Sigmoid colon (tissue), 7 donors: ENCODE results near the gene ITPR1. TPM values are rescaled to one million over a fixed set of nuclear protein-coding genes. Genes with fewer than 3 reads are reported as not detected.

Source experiments
- DNase-seq: peaks from one replicate; pipeline ENCODE4 v3.0.0-alpha.2; 2019
- H3K27ac ChIP-seq, 4 donors: fragments of 200-600 bp; sonication (generic); one replicate each; pipeline ENCODE4 v1.5.1; 2016 to 2019; ENCODE audit warnings: mild to moderate bottlenecking in 1 of 4
- H3K27me3 ChIP-seq, 3 donors: fragments of 200-600 bp; sonication (generic); one replicate each; pipeline ENCODE4 v1.5.1; 2019; ENCODE audit warnings: mild to moderate bottlenecking in 1 of 3
- H3K36me3 ChIP-seq, 4 donors: fragments of 200-600 bp; sonication (generic); one replicate each; pipeline ENCODE4 v1.5.1; 2016 to 2019
- H3K4me1 ChIP-seq, 4 donors: fragments of 200-600 bp; sonication (generic); one replicate each; pipeline ENCODE4 v1.5.1; 2017 to 2019
- H3K4me3 ChIP-seq, 4 donors: fragments of 200-600 bp; sonication (generic); one replicate each; pipeline ENCODE4 v1.5.1; 2017 to 2019; ENCODE audit warnings: mild to moderate bottlenecking in 2 of 4, moderate library complexity in 1 of 4
- H3K9me3 ChIP-seq, 4 donors: fragments of 200-600 bp in 3 of 4; sonication (generic) in 3 of 4; one replicate each; pipeline versions ENCODE4 v1.5.1 to v1.6.1; 2013 to 2019
- CTCF ChIP-seq, 4 experiments: fragments of 450-650 bp in 3 of 4; fragments of 200-600 bp in 1 of 4; IDR thresholded peaks; one replicate each; pipeline ENCODE4 v1.5.1; 2016 to 2019; ENCODE audit warnings: antibody characterized with exemption in 4 of 4, mild to moderate bottlenecking in 3 of 4, moderate library complexity in 2 of 4
- EP300 ChIP-seq, 4 donors: sonication (generic); formaldehyde crosslinking; IDR thresholded peaks; one replicate each; pipeline ENCODE4 v1.6.1; 2017; ENCODE audit warnings: antibody characterized with exemption in 4 of 4
- POLR2A ChIP-seq, 2 donors: fragments of 450-650 bp; IDR thresholded peaks; one replicate each; pipeline ENCODE4 v1.6.1; 2016; ENCODE audit warnings: antibody characterized with exemption in 2 of 2, mild to moderate bottlenecking in 2 of 2, moderate library complexity in 2 of 2
- POLR2AphosphoS5 ChIP-seq, 4 donors: sonication (generic); formaldehyde crosslinking; IDR thresholded peaks; one replicate each; pipeline ENCODE4 v1.6.1; 2017; ENCODE audit warnings: antibody characterized with exemption in 4 of 4
- WGBS, 2 donors: extraction: QIAGEN DNeasy Blood & Tissue Kit; methylation state at CpG; one replicate each; pipeline ENCODE4 v1.1.7; 2013; 5-methylcytosine and 5-hydroxymethylcytosine counted together
- intact Hi-C: fragments of 100-400 bp; cut with DNase I; formaldehyde crosslinking; loops from one replicate; pipeline ENCODE4 v1.15.1; 2023
- polyA plus RNA-seq, 3 donors: library from polyadenylated mRNA; stranded (reverse); fragments of 200-250 nt; gene quantifications; one replicate each; pipeline ENCODE4 v1.2.3, GENCODE V29; 2013
- total RNA-seq, 4 donors: library from RNA; depleted of rRNA; stranded (reverse); fragments of >200 nt; gene quantifications; one replicate each; pipeline ENCODE4 v1.1.0, GENCODE V29; 2016
- donor health status: healthy with polysubstance abuse.
- donor health status: Bipolar disorder and iron deficiency.
- donor health status: healthy.

ITPR1 gene
- total and polyA plus RNA-seq, 7 donors = 1.4 to 206 (median 111) TPM

DNA sequence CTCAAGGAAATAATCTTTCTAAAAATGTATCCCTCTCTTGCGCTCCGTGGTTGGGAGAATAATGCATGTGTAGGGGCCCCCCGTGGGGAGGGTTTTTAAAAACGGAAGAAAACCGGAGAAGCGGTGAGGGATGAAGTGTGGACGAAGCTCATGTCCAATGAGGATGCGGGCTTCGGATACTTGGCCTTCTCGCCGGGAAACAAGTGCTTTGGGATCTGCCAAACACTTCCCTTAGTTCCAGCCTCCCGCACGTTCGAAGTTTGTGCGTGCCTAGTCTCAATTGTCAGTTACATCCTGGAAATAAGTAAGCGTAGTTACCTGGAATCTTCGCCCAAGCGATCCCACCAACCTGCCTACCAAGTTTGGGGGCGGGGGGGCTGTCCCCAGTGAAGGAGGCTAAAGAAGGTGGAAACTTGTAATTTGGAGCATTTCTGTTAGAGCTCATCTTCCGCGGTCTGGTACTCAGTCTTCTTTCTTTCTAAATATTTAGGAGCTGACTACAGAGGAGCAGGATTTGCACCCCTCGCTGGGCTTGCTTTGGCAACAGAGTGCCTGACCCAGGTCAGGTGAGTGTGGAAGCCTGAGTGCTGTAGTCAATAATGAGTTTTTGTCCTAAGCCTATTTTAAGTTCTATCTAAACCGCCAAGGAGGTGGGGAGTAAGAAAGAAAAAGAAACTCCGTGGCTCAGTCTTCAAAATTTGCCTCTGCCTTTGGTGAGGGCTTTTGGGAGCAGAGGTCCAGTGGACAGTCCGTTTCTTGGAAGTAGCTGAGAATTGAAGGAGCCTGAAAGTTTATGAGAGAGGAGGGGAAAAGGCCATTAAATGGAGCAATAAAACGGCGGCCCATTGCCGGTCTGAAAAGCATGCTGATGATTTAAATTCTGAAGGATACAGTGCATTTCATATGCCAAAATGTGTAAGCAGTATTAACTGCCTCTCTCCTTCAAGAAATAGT, 1.1 kb downstream of the ITPR1 start:
- Histone ChIP-seq H3K4me3 (peak overlapping the region; percentile 76 to 85 (median 82)), H3K36me3 (peaks cover 0 to 8% (median 0%) of the 10 kb centered on the region in 4 donors), H3K27me3 (no peaks in the 10 kb centered on the region), H3K9me3 (no peaks in the 10 kb centered on the region), H3K4me1 (peaks cover 0 to 43% (median 31%) of the 10 kb centered on the region in 4 donors), H3K27ac (peak overlapping the region; percentile 90 to 96 (median 94))
- WGBS, 2 donors = 3 to 4% methylated on average over 28 of the region's 28 CpGs
- DNase-seq = peak; percentile 79
- intact Hi-C loops = loop anchor here (2.0 to 10.0 kb wide), 5 partner anchors 27 to 693 kb away; partner anchors contain the start of genes EDEM1 and SUMF1
- TF ChIP-seq POLR2AphosphoS5 (IDR thresholded peaks at IDR 0.05) = peak in 1 of 4 donors; percentile 31
- TF ChIP-seq EP300 (IDR thresholded peaks at IDR 0.05) = no peak

DNA sequence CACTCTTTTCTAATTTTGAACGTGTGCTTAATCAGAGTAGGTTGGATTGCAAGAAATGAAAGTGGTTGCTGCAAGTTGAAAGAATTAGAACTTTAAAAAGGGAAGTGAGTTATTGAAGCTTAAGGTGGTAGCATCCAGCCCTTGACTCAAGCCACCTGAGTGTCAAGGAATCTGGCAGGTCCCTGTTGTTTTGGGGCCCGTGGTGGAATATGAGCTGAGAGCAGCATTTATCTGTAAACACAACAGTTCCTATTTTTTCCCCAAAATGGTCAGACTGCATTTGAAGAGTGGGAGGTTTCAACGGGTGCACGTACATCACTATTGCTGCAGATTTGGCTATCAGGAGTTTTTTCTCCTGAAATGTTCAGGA, 1.7 kb downstream of the ITPR1 start:
- no peak for TF ChIP-seq EP300 (IDR thresholded peaks at IDR 0.05)
- no peak for TF ChIP-seq CTCF (IDR thresholded peaks at IDR 0.05)
- no peak for TF ChIP-seq POLR2AphosphoS5 (IDR thresholded peaks at IDR 0.05)
- no peak for TF ChIP-seq POLR2A (IDR thresholded peaks at IDR 0.05)
- H3K9me3 ChIP-seq = no peaks in the 10 kb centered on the region
- DNase-seq = no peak
- peak overlapping the region; percentile 90 to 96 (median 94) for H3K27ac ChIP-seq
- H3K27me3 ChIP-seq = no peaks in the 10 kb centered on the region
- peaks cover 0 to 14% (median 0%) of the 10 kb centered on the region in 4 donors for H3K36me3 ChIP-seq
- intact Hi-C loops = loop anchor here (10.0 kb wide), 1 partner anchor 490 kb away; no protein-coding TSS in a partner anchor
- H3K4me3 ChIP-seq = peak overlapping the region; percentile 76 to 85 (median 82)
- WGBS, 2 donors = 24 to 46% methylated on average over 4 of the region's 4 CpGs
- peaks cover 0 to 43% (median 31%) of the 10 kb centered on the region in 4 donors for H3K4me1 ChIP-seq

DNA sequence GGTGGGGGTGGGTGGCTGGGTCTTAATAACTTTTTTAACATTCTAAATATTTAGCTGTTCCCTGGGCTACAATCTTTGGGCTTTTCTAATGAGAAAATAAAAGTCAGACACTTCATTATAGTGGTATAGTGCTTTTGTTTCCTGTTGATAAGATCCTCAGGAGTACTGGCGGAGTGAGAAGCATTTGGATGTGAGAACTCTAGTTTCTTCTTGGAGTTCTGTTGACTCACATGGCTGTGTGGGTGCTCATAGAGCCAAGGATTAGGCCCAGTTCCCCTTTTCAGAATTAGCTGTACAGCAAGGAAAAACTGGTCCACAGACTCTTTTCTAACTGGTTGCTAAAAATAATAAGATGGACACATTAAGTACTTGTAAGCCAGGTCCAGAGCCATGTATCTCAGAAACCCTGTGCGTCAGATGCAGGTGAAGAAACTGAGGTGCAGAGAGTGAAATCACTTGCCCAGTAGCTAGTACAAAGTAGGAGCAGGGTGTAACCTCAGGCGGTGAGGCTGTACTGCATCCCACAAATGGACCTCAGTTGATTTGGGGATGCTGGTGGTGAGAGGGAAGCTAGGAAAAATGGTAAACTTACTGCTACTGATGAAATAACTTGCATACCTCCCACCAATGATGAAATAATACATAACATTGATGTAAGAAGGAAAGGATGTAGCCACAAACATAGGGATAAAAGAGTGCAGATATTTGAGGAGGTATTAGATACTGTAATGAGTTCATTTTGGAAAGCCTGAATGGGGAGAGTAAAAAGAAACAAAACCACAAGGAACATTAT, 2.3 kb downstream of the ITPR1 start:
- intact Hi-C loops = loop anchor here (10.0 kb wide), 1 partner anchor 489 kb away; no protein-coding TSS in a partner anchor
- H3K4me3 ChIP-seq = peak overlapping the region; percentile 76 to 85 (median 82)
- no peaks in the 10 kb centered on the region for H3K9me3 ChIP-seq
- DNase-seq = no peak
- TF ChIP-seq POLR2A (IDR thresholded peaks at IDR 0.05) (no peak), POLR2AphosphoS5 (IDR thresholded peaks at IDR 0.05) (peak in 1 of 4 donors; percentile 6), CTCF (IDR thresholded peaks at IDR 0.05) (no peak)
- no peaks in the 10 kb centered on the region for H3K27me3 ChIP-seq
- H3K36me3 ChIP-seq = peaks cover 0 to 20% (median 0%) of the 10 kb centered on the region in 4 donors
- WGBS, 2 donors = 63 to 84% methylated on average over 3 of the region's 3 CpGs
- peak overlapping the region; percentile 90 to 96 (median 94) for H3K27ac ChIP-seq
- H3K4me1 ChIP-seq = peaks cover 0 to 43% (median 31%) of the 10 kb centered on the region in 4 donors

- intact Hi-C loops = loop anchor here (10.0 kb wide), 1 partner anchor 489 kb away; no protein-coding TSS in a partner anchor
- peak overlapping the region in 1 of 4 donors; percentile 81 for H3K4me3 ChIP-seq
- DNase-seq = no peak
- 48 to 84% methylated on average over 3 of the region's 3 CpGs for WGBS, 2 donors
- peak overlapping the region in 3 of 4 donors; percentile 90 to 96 (median 96) for H3K27ac ChIP-seq
- H3K27me3 ChIP-seq = no peaks in the 10 kb centered on the region
- peaks cover 0 to 43% (median 30%) of the 10 kb centered on the region in 4 donors for H3K4me1 ChIP-seq
- no peaks in the 10 kb centered on the region for H3K9me3 ChIP-seq
- H3K36me3 ChIP-seq = peaks cover 0 to 26% (median 0%) of the 10 kb centered on the region in 4 donors
- TF ChIP-seq EP300 (IDR thresholded peaks at IDR 0.05) (no peak), CTCF (IDR thresholded peaks at IDR 0.05) (no peak), POLR2A (IDR thresholded peaks at IDR 0.05) (no peak), POLR2AphosphoS5 (IDR thresholded peaks at IDR 0.05) (no peak)
Observed at GRCh38 chr3:4496087-4496452, 2.9 kb downstream of the ITPR1 start.
